HCT116 (cell line): ENCODE data around the gene LNPK. TPM values are rescaled to one million over a fixed set of nuclear protein-coding genes. Genes with fewer than 3 reads are reported as not detected.

ENCODE experiments used
- ATAC-seq: fragments of 200-7000 bp; cut with Tn5 transposase; 2 replicates; pipeline ENCODE4 v1.9.1; 2020; ENCODE audit warnings: mild to moderate bottlenecking, moderate library complexity
- BruUV-seq: library from RNA; stranded (reverse); fragments of 400-500 nt; replicated peaks from 2 replicates; lab custom pipeline; 2021; lab: Mats Ljungman, UMichigan
- CTCF ChIA-PET: fragments of 300-600 bp; sonication (Branson Sonifier 250); formaldehyde crosslinking; loops from one replicate; lab custom pipeline; 2021; ENCODE audit warnings: antibody characterized with exemption; lab: Charles Lee
- POLR2A ChIA-PET: fragments of 300-600, 350-600 bp; sonication (Branson Sonifier 250); formaldehyde crosslinking; loops from one replicate; lab custom pipeline; 2021; ENCODE audit warnings: antibody characterized with exemption; lab: Charles Lee
- RAD21 ChIA-PET, 2 experiments: fragments of 300-600 bp; sonication (Branson Sonifier 250); formaldehyde crosslinking; loops; one replicate each; lab custom pipeline; 2023; ENCODE audit warnings: low total read pairs in 2 of 2; ENCODE audit not compliant: uncharacterized antibody in 2 of 2, unreplicated experiment in 2 of 2, low non-redundant PET in 1 of 2; lab: Charles Lee
- DNase-seq: peaks from one replicate; pipeline ENCODE4 v3.0.0-alpha.2; 2010; ENCODE audit warnings: low read depth, low spot score
- H2AFZ ChIP-seq: fragments of 200-600 bp; shearing (Covaris generic), sonication (generic); 2 replicates; pipeline ENCODE4 v1.6.1; 2017; ENCODE audit warnings: low read depth, mixed run types, mixed read lengths, antibody characterized with exemption, low read length; ENCODE audit not compliant: poor library complexity, severe bottlenecking
- H3K27ac ChIP-seq: 2 replicates; pipeline ENCODE4 v1.5.1; 2012; ENCODE audit warnings: low read depth, low read length
- H3K27me3 ChIP-seq: fragments of 200-600 bp; sonication (generic); 2 replicates; pipeline ENCODE4 v1.6.1; 2016; ENCODE audit warnings: mixed run types, low read length, mixed read lengths; ENCODE audit not compliant: insufficient read depth
- H3K36me3 ChIP-seq, 2 experiments: fragments of 200-500 bp in 1 of 2; fragments of 200-600 bp in 1 of 2; sonication (Bioruptor generic) in 1 of 2; sonication (generic) in 1 of 2; 2 replicates each; pipeline versions ENCODE4 v1.5.1 to v1.6.1; 2014 to 2016; ENCODE audit warnings: low read length in 2 of 2, inconsistent platforms in 1 of 2, mixed read lengths in 1 of 2, mixed run types in 1 of 2; ENCODE audit not compliant: insufficient read depth in 2 of 2, control insufficient read depth in 1 of 2
- H3K4me1 ChIP-seq, 2 experiments: fragments of 200-600 bp in 1 of 2; sonication (generic) in 1 of 2; 2 replicates each; pipeline versions ENCODE4 v1.5.1 to v1.6.1; 2012 to 2017; ENCODE audit warnings: low read length in 2 of 2, inconsistent platforms in 1 of 2, mild to moderate bottlenecking in 1 of 2, mixed read lengths in 1 of 2, mixed run types in 1 of 2, moderate library complexity in 1 of 2; ENCODE audit not compliant: insufficient read depth in 2 of 2, control insufficient read depth in 1 of 2
- H3K4me2 ChIP-seq: fragments of 200-600 bp; sonication (generic); 2 replicates; pipeline ENCODE4 v1.6.1; 2017; ENCODE audit warnings: mixed run types, low read length, mixed read lengths
- H3K4me3 ChIP-seq, 2 experiments: fragments of 200-600 bp in 1 of 2; sonication (generic) in 1 of 2; replicated peaks in 1 of 2; 2 replicates each; pipeline ENCODE4 v1.5.1; 2011 to 2016; ENCODE audit warnings: low read length in 2 of 2, control low read depth in 1 of 2, low read depth in 1 of 2, mild to moderate bottlenecking in 1 of 2, mixed read lengths in 1 of 2, mixed run types in 1 of 2
- H3K79me2 ChIP-seq: fragments of 200-600 bp; sonication (generic); 2 replicates; pipeline ENCODE4 v1.6.1; 2017; ENCODE audit warnings: mild to moderate bottlenecking, mixed run types, low read length, moderate library complexity, mixed read lengths; ENCODE audit not compliant: insufficient read depth
- H3K9ac ChIP-seq: fragments of 200-600 bp; sonication (generic); 2 replicates; pipeline ENCODE4 v1.6.1; 2016; ENCODE audit warnings: low read length, mixed read lengths
- H3K9me2 ChIP-seq: fragments of 200-600 bp; sonication (generic), shearing (Covaris generic); 2 replicates; pipeline ENCODE4 v1.6.1; 2017; ENCODE audit warnings: mixed run types, mild to moderate bottlenecking, moderate library complexity; ENCODE audit not compliant: insufficient read depth
- H3K9me3 ChIP-seq, 2 experiments: fragments of 200-500 bp in 1 of 2; fragments of 200-600 bp in 1 of 2; sonication (Bioruptor generic) in 1 of 2; sonication (generic) in 1 of 2; 2 replicates each; pipeline ENCODE4 v1.6.1; 2014 to 2017; ENCODE audit warnings: low read length in 2 of 2, mixed read lengths in 2 of 2, inconsistent platforms in 1 of 2, low read depth in 1 of 2, mild to moderate bottlenecking in 1 of 2, mixed run types in 1 of 2, moderate library complexity in 1 of 2; ENCODE audit not compliant: control insufficient read depth in 1 of 2, insufficient read depth in 1 of 2
- H4K20me1 ChIP-seq: fragments of 200-600 bp; sonication (generic), shearing (Covaris generic); 2 replicates; pipeline ENCODE4 v1.6.1; 2017; ENCODE audit warnings: mixed run types, mild to moderate bottlenecking, moderate library complexity; ENCODE audit not compliant: insufficient read depth
- EGR1 ChIP-seq: IDR thresholded peaks from 2 replicates; pipeline ENCODE4 v1.6.1; 2012; ENCODE audit warnings: low read depth
- EZH2 ChIP-seq: fragments of 200-600 bp; sonication (generic); IDR thresholded peaks from 2 replicates; pipeline ENCODE4 v1.6.1; 2017; ENCODE audit warnings: antibody characterized with exemption, mixed run types
- SRF ChIP-seq: IDR thresholded peaks from 2 replicates; pipeline ENCODE4 v1.6.1; 2012; ENCODE audit warnings: low read depth
- TCF7L2 ChIP-seq: IDR thresholded peaks from 2 replicates; pipeline ENCODE4 v1.7.0; 2011; ENCODE audit warnings: borderline replicate concordance, inconsistent platforms; ENCODE audit not compliant: insufficient read depth, insufficient read length; ENCODE audit errors: extremely low read depth
- YY1 ChIP-seq: IDR thresholded peaks from 2 replicates; pipeline ENCODE4 v1.6.1; 2011; ENCODE audit warnings: low read length, low read depth, moderate library complexity, mild to moderate bottlenecking; ENCODE audit not compliant: insufficient replicate concordance; ENCODE audit errors: extremely low read depth
- intact Hi-C: fragments of 100-400 bp; cut with micrococcal nuclease; formaldehyde crosslinking; loops from 2 replicates; pipeline ENCODE4 v1.10.0; 2022
- total RNA-seq: library from RNA; stranded (reverse); gene quantifications from one replicate; pipeline ENCODE4 v1.2.1, GENCODE V29; 2021; ENCODE audit not compliant: unreplicated experiment
- TF ChIP-seq, protein P1 (sequence below): IDR thresholded peaks from 2 replicates; pipeline ENCODE4 v1.6.1; 2011; ENCODE audit warnings: mild to moderate bottlenecking, low read length, moderate library complexity; ENCODE audit not compliant: insufficient replicate concordance; ENCODE audit errors: extremely low read depth

The LNPK gene
- total RNA-seq, 1 experiment from 2014 or later: 22.3 TPM

DNA sequence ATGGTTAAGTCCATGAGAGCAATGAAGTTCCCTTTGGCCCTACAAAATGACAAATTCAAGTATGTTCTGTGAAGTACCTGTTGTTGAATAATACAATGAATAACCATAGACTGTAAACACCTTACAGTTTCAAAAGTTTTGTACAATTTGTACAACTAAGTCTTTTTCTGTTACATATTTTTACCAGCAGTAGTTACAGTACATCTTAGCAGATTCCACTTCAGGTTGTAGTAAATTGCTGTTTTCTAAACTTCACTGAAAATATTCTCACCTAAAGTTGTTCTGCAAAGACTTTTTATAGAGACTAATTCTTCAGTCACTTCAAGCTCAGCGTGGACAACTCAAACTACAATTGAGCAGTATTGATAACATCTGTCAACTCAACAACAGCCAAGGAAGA is 28.7 kb downstream of the LNPK start:
- H3K36me3 ChIP-seq: no peaks in the 10 kb centered on the region
- H3K9me3 ChIP-seq: no peaks in the 10 kb centered on the region
- ChIA-PET CTCF (no interaction called here), POLR2A (no interaction called here), RAD21 (no interaction called here)
- no peaks in the 10 kb centered on the region for H3K9me2 ChIP-seq
- H3K79me2 ChIP-seq: no peaks in the 10 kb centered on the region
- ATAC-seq (no peak), DNase-seq (no peak)
- BruUV-seq: no TSS peak
- intact Hi-C loops: no loop called here
- H3K4me3 ChIP-seq: no peak overlapping the region
- H3K4me2 ChIP-seq: no peak overlapping the region
- H3K27ac ChIP-seq: no peak overlapping the region
- H4K20me1 ChIP-seq: no peaks in the 10 kb centered on the region; the same call in 1 of the 2 replicates
- H3K27me3 ChIP-seq: no peaks in the 10 kb centered on the region
- H3K9ac ChIP-seq: no peak overlapping the region
- H3K4me1 ChIP-seq: no peaks in the 10 kb centered on the region
- no peak overlapping the region for H2AFZ ChIP-seq
- no peak for TF ChIP-seq EGR1
- no peak for TF ChIP-seq TCF7L2

DNA sequence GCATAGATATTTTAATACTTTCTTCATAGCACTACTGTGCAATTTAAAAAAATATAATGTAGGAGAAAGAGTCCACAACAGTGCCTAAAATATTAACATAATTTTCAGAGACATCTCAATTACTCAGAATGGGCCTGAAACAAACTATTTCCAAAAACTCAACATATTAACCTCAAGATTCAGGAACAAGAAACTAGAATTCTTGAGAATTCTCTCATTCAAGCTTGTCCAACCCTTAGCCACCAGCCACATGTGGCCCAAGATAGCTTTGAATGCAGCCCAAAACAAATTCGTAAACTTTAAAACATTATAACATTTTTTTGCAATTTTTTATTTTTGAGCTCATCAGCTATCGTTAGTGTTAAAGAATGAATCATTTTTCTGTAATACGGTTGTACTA is 35.2 kb downstream of the LNPK start:
- Histone ChIP-seq H2AFZ (no peak overlapping the region), H3K4me2 (no peak overlapping the region), H3K9me2 (no peaks in the 10 kb centered on the region), H3K27ac (no peak overlapping the region), H3K4me3 (no peak overlapping the region), H4K20me1 (no peaks in the 10 kb centered on the region; the same call in 1 of the 2 replicates), H3K36me3 (no peaks in the 10 kb centered on the region), H3K79me2 (no peaks in the 10 kb centered on the region), H3K27me3 (no peaks in the 10 kb centered on the region), H3K4me1 (no peaks in the 10 kb centered on the region), H3K9me3 (no peaks in the 10 kb centered on the region), H3K9ac (no peak overlapping the region)
- ChIA-PET POLR2A (no interaction called here), CTCF (interaction anchor here (1.1 kb wide), 1 partner anchor 9 kb away, joined by 4 read pairs; no protein-coding TSS in a partner anchor), RAD21 (no interaction called here)
- intact Hi-C loops: no loop called here
- no TSS peak for BruUV-seq
- TF ChIP-seq, protein P1, sequence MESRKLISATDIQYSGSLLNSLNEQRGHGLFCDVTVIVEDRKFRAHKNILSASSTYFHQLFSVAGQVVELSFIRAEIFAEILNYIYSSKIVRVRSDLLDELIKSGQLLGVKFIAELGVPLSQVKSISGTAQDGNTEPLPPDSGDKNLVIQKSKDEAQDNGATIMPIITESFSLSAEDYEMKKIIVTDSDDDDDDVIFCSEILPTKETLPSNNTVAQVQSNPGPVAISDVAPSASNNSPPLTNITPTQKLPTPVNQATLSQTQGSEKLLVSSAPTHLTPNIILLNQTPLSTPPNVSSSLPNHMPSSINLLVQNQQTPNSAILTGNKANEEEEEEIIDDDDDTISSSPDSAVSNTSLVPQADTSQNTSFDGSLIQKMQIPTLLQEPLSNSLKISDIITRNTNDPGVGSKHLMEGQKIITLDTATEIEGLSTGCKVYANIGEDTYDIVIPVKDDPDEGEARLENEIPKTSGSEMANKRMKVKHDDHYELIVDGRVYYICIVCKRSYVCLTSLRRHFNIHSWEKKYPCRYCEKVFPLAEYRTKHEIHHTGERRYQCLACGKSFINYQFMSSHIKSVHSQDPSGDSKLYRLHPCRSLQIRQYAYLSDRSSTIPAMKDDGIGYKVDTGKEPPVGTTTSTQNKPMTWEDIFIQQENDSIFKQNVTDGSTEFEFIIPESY: no peak
- TF ChIP-seq EZH2 (no peak), YY1 (no peak), SRF (no peak)
- DNase-seq (no peak), ATAC-seq (no peak)
